Breast epithelium (tissue), 3 donors: ENCODE data around the gene KCNN3.

ENCODE experiments used
- CTCF ChIP-seq, 3 donors: fragments of 450-650 bp; IDR thresholded peaks; one replicate each; pipeline ENCODE4 v1.5.1; 2016 to 2017; ENCODE audit warnings: antibody characterized with exemption in 3 of 3, mild to moderate bottlenecking in 3 of 3, moderate library complexity in 3 of 3
- POLR2AphosphoS5 ChIP-seq, 3 donors: sonication (generic); formaldehyde crosslinking; IDR thresholded peaks; one replicate each; pipeline ENCODE4 v1.6.1; 2017; ENCODE audit warnings: antibody characterized with exemption in 3 of 3

GRCh38 chr1:154759793-154760192 lies 110.3 kb downstream of the KCNN3 start:
- TF ChIP-seq CTCF (IDR thresholded peaks at IDR 0.05) (no peak), POLR2AphosphoS5 (IDR thresholded peaks at IDR 0.05) (no peak)
